Measurements from ENCODE around the gene ZNF433. TPM values are rescaled to one million over a fixed set of nuclear protein-coding genes. Genes with fewer than 3 reads are reported as not detected.

The ZNF433 gene
- total and polyA plus RNA-seq, 4 donors = 4.4 to 26.5 (median 5.4) TPM

DNA sequence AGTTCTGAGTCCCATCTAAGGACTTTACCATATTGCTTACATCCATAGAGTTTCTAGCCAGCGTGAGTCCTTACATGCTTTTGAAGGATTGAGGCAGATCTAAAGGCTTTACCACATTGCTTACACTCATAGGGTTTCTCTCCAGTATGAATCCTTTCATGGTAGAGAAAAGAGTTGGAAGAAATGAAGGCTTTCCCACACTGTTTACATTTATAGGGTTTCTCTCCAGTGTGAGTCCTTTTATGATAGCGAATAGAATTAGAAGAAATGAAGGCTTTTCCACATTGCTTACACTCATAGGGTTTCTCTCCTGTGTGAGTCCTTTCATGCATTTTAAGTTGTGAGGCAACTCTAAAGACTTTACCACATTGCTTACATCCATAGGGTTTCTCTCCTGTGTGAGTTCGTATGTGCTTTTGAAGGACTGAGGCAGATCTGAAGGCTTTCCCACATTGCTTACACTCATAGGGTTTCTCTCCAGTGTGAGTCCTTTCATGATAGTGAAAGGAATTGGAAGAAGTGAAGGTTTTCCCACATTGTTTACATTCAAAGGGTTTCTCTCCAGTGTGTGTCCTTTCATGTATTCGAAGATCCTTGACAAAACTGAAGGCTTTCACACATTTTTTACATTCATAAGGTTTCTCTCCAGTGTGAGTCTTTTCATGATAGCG, 8.4 kb upstream of the ZNF433 start:
- no peaks in the 10 kb centered on the region for H3K27me3 ChIP-seq (ENCODE audit: control insufficient read depth in 3 of 3, insufficient read depth in 3 of 3, low read length in 2 of 3)
- H3K9ac ChIP-seq (ENCODE audit: insufficient read depth in 1 of 2, low read length in 2 of 2) = no peak overlapping the region
- H3K4me3 ChIP-seq = no peak overlapping the region
- peaks cover 0 to 11% (median 9%) of the 10 kb centered on the region in 4 donors for H3K36me3 ChIP-seq (ENCODE audit: control insufficient read depth in 4 of 4, insufficient read depth in 4 of 4, low read length in 4 of 4)
- no peak overlapping the region for H3K27ac ChIP-seq (ENCODE audit: low read depth in 1 of 2, low read length in 1 of 2)
- no peak for ATAC-seq (ENCODE audit: insufficient read depth, low FRiP score)
- WGBS, 2 donors = 96 to 98% methylated on average over 5 of the region's 5 CpGs
- no peak for DNase-seq
- H3K9me3 ChIP-seq (ENCODE audit: control insufficient read depth in 4 of 4, insufficient read depth in 3 of 4, low read length in 3 of 4) = peaks cover 5 to 25% (median 9%) of the 10 kb centered on the region in 4 donors
- TF ChIP-seq CTCF (IDR thresholded peaks at IDR 0.05; ENCODE audit: control extremely low read depth, extremely low read depth) = no peak
- no peaks in the 10 kb centered on the region for H3K4me1 ChIP-seq (ENCODE audit: control insufficient read depth in 5 of 5, insufficient read depth in 5 of 5, low read length in 5 of 5)

DNA sequence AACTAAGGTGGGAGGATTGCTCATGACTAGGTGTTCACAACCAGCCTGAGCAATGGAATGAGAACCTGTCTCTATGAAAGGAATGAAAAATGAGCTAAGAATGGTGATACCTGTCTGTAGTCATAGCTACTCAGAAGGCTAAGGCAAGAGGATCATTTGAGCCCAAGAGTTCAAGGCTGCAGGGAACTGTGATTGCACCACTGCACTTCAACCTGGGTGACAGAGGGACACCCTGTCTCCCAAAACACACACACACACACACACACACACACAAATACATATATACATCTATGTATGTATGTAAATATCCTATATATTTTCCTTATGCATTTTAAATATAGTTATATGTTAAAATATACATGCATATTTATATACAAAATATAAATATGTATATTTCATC, 7.4 kb upstream of the ZNF433 start:
- Histone ChIP-seq H3K27ac (ENCODE audit: low read depth in 1 of 2, low read length in 1 of 2) (no peak overlapping the region), H3K9me3 (ENCODE audit: control insufficient read depth in 4 of 4, insufficient read depth in 3 of 4, low read length in 3 of 4) (peaks cover 5 to 25% (median 9%) of the 10 kb centered on the region in 4 donors), H3K4me3 (no peak overlapping the region), H3K4me1 (ENCODE audit: control insufficient read depth in 5 of 5, insufficient read depth in 5 of 5, low read length in 5 of 5) (no peaks in the 10 kb centered on the region), H3K9ac (ENCODE audit: insufficient read depth in 1 of 2, low read length in 2 of 2) (no peak overlapping the region), H3K36me3 (ENCODE audit: control insufficient read depth in 4 of 4, insufficient read depth in 4 of 4, low read length in 4 of 4) (peaks cover 0 to 11% (median 9%) of the 10 kb centered on the region in 4 donors), H3K27me3 (ENCODE audit: control insufficient read depth in 3 of 3, insufficient read depth in 3 of 3, low read length in 2 of 3) (no peaks in the 10 kb centered on the region)
- no peak for ATAC-seq (ENCODE audit: insufficient read depth, low FRiP score)
- no peak for DNase-seq
- no peak for TF ChIP-seq CTCF (IDR thresholded peaks at IDR 0.05; ENCODE audit: control extremely low read depth, extremely low read depth)

DNA sequence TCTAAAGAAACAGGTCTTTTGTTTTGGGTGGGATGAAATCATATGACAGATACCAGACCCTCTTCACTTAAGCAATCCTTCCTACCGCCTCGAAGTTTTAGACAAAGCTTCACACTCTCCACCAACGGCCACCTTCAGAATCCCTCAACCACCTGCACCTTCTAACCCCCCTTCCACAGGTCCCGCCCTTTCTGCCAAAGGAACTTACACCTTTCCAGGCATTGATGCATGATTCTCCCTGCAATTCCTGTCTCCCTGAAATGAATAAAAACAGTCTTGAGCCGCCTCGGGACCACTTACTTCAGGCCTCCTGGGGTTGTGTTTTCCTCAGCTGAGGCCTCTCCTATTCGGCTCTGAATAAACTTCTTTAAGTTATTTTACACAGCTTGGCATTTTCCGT, 859 bp downstream of the ZNF433 start:
- DNase-seq (peak in 2 of 3 donors; percentile 50 to 53), ATAC-seq (ENCODE audit: insufficient read depth, low FRiP score) (no peak)
- Histone ChIP-seq H3K36me3 (ENCODE audit: control insufficient read depth in 4 of 4, insufficient read depth in 4 of 4, low read length in 4 of 4) (peaks cover 0 to 3% (median 0%) of the 10 kb centered on the region in 4 donors), H3K9me3 (ENCODE audit: control insufficient read depth in 4 of 4, insufficient read depth in 3 of 4, low read length in 3 of 4) (no peaks in the 10 kb centered on the region), H3K4me3 (no peak overlapping the region), H3K27ac (ENCODE audit: low read depth in 1 of 2, low read length in 1 of 2) (no peak overlapping the region), H3K27me3 (ENCODE audit: control insufficient read depth in 3 of 3, insufficient read depth in 3 of 3, low read length in 2 of 3) (no peaks in the 10 kb centered on the region), H3K9ac (ENCODE audit: insufficient read depth in 1 of 2, low read length in 2 of 2) (peak overlapping the region; percentile 72 to 81), H3K4me1 (ENCODE audit: control insufficient read depth in 5 of 5, insufficient read depth in 5 of 5, low read length in 5 of 5) (peaks cover 0 to 9% (median 2%) of the 10 kb centered on the region in 5 donors)
- WGBS, 2 donors = 31 to 42% methylated on average over 8 of the region's 8 CpGs
- no peak for TF ChIP-seq CTCF (IDR thresholded peaks at IDR 0.05; ENCODE audit: control extremely low read depth, extremely low read depth)
